Ishikawa (cell line): ENCODE measurements around the gene RPL27A.

Experiments used
- CEBPB ChIP-seq: IDR thresholded peaks from 2 replicates; pipeline ENCODE4 v1.6.1; 2012
- EGR1 ChIP-seq: IDR thresholded peaks from 2 replicates; pipeline ENCODE4 v1.6.1; 2012
- EP300 ChIP-seq: IDR thresholded peaks from 2 replicates; pipeline ENCODE4 v1.6.1; 2012; ENCODE audit warnings: borderline replicate concordance
- FOXM1 ChIP-seq: IDR thresholded peaks from 2 replicates; pipeline ENCODE4 v1.6.1; 2012; ENCODE audit warnings: low read depth, borderline replicate concordance
- MAX ChIP-seq: IDR thresholded peaks from 2 replicates; pipeline ENCODE4 v1.6.1; 2012
- NFIC ChIP-seq: IDR thresholded peaks from 2 replicates; pipeline ENCODE4 v1.6.1; 2012
- RAD21 ChIP-seq: IDR thresholded peaks from 2 replicates; pipeline ENCODE4 v1.6.1; 2012; ENCODE audit warnings: low read depth
- REST ChIP-seq: IDR thresholded peaks from 2 replicates; pipeline ENCODE4 v1.6.1; 2012; ENCODE audit warnings: low read depth, mild to moderate bottlenecking
- TAF1 ChIP-seq: IDR thresholded peaks from 2 replicates; pipeline ENCODE4 v1.6.1; 2012; ENCODE audit warnings: low read depth, mild to moderate bottlenecking
- TCF12 ChIP-seq: IDR thresholded peaks from 2 replicates; pipeline ENCODE4 v1.6.1; 2012; ENCODE audit warnings: low read depth
- TEAD4 ChIP-seq: IDR thresholded peaks from 2 replicates; pipeline ENCODE4 v1.6.1; 2012
- YY1 ChIP-seq: IDR thresholded peaks from 2 replicates; pipeline ENCODE4 v1.6.1; 2012; ENCODE audit warnings: low read depth
- ZBTB7A ChIP-seq: IDR thresholded peaks from 2 replicates; pipeline ENCODE4 v1.6.1; 2012; ENCODE audit warnings: low read depth

GRCh38 chr11:8723711-8724110 lies 41.1 kb downstream of the RPL27A start:
- TF ChIP-seq TAF1 (no peak), RAD21 (no peak), TEAD4 (no peak), TCF12 (no peak), CEBPB (no peak), NFIC (no peak), ZBTB7A (no peak), YY1 (no peak), EP300 (no peak), REST (no peak), EGR1 (no peak), MAX (no peak), FOXM1 (no peak)
